ENCODE data around the gene EIF2B2. TPM values are rescaled to one million over a fixed set of nuclear protein-coding genes. Genes with fewer than 3 reads are reported as not detected.
A peak's percentile ranks its signal among the peaks of the same experiment; 100 is the strongest.

EIF2B2 gene
- total and polyA plus RNA-seq, 2 of the 13 experiments (the other 11 are each of a cell fraction or from before 2014, with no cell fraction given), result 54.4 to 78.6 TPM

GRCh38 chr14:75050852-75051555 lies 48.3 kb downstream of the EIF2B2 start, which contains the start of gene MLH3 (continued):
- TF ChIP-seq PREB (CRISPR knock-in tag; IDR thresholded peaks at IDR 0.05), result 0 out of 2 replicates have a peak, but pooled peaks have one; percentile 63
- TF ChIP-seq NFYB (CRISPR knock-in tag; IDR thresholded peaks at IDR 0.05), result no peak
- TF ChIP-seq ZKSCAN1 (IDR thresholded peaks at IDR 0.05; ENCODE audit: low read length), result no peak
- no peak for TF ChIP-seq ZNF788 (CRISPR knock-in tag; IDR thresholded peaks at IDR 0.05; ENCODE audit: borderline replicate concordance)
- peak; percentile 58; the same call in 1 of the 2 replicates for TF ChIP-seq ZNF225 (CRISPR knock-in tag; IDR thresholded peaks at IDR 0.05)
- no peak for TF ChIP-seq ZNF17 (CRISPR knock-in tag; IDR thresholded peaks at IDR 0.05)
- peak; percentile 43 for TF ChIP-seq ZNF781 (CRISPR knock-in tag; IDR thresholded peaks at IDR 0.05; ENCODE audit: borderline replicate concordance, not compliant biosample characterization)
- TF ChIP-seq ZNF138 (CRISPR knock-in tag; IDR thresholded peaks at IDR 0.05; ENCODE audit: low read depth), result no peak
- no peak for TF ChIP-seq HNRNPH1 (optimal IDR thresholded peaks at IDR 0.05; ENCODE audit: low read depth, low read length)
- TF ChIP-seq, protein P1, sequence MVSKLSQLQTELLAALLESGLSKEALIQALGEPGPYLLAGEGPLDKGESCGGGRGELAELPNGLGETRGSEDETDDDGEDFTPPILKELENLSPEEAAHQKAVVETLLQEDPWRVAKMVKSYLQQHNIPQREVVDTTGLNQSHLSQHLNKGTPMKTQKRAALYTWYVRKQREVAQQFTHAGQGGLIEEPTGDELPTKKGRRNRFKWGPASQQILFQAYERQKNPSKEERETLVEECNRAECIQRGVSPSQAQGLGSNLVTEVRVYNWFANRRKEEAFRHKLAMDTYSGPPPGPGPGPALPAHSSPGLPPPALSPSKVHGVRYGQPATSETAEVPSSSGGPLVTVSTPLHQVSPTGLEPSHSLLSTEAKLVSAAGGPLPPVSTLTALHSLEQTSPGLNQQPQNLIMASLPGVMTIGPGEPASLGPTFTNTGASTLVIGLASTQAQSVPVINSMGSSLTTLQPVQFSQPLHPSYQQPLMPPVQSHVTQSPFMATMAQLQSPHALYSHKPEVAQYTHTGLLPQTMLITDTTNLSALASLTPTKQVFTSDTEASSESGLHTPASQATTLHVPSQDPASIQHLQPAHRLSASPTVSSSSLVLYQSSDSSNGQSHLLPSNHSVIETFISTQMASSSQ (IDR thresholded peaks at IDR 0.05; ENCODE audit: low read depth), result no peak
- TF ChIP-seq, protein P1 (CRISPR knock-in tag; IDR thresholded peaks at IDR 0.05; ENCODE audit: borderline replicate concordance), result no peak
- TF ChIP-seq ZC3H13 (CRISPR knock-in tag; IDR thresholded peaks at IDR 0.05), result peak; percentile 66; the same call in 1 of the 2 replicates
- no peak for TF ChIP-seq SP4 (CRISPR knock-in tag; IDR thresholded peaks at IDR 0.05)
- TF ChIP-seq KDM5A (IDR thresholded peaks at IDR 0.05; ENCODE audit: borderline replicate concordance, low read length), result peak; percentile 71; the same call in 1 of the 2 replicates
- TF ChIP-seq KLF15 (CRISPR knock-in tag; IDR thresholded peaks at IDR 0.05; ENCODE audit: borderline replicate concordance), result no peak
- no peak for TF ChIP-seq ZNF24 (IDR thresholded peaks at IDR 0.05)
- TF ChIP-seq NPAS2 (CRISPR knock-in tag; IDR thresholded peaks at IDR 0.05; ENCODE audit: borderline replicate concordance), result no peak
- peak; percentile 27; the same call in 1 of the 2 replicates for TF ChIP-seq KAT7 (CRISPR knock-in tag; IDR thresholded peaks at IDR 0.05; ENCODE audit: borderline replicate concordance)
- TF ChIP-seq SRSF4 (IDR thresholded peaks at IDR 0.05; ENCODE audit: low read depth, low read length, poor library complexity, severe bottlenecking), result no peak
- peak; percentile 75; the same call in 1 of the 2 replicates for TF ChIP-seq ZNF792 (CRISPR knock-in tag; IDR thresholded peaks at IDR 0.05)
- peak; percentile 79; the same call in 1 of the 2 replicates for TF ChIP-seq XBP1 (CRISPR knock-in tag; IDR thresholded peaks at IDR 0.05)
- TF ChIP-seq SP140L (CRISPR knock-in tag; IDR thresholded peaks at IDR 0.05; ENCODE audit: borderline replicate concordance), result 0 out of 2 replicates have a peak, but pooled peaks have one; percentile 71
- no peak for TF ChIP-seq NFIB (CRISPR knock-in tag; IDR thresholded peaks at IDR 0.05; ENCODE audit: borderline replicate concordance)
- no peak for TF ChIP-seq NCOA1 (CRISPR knock-in tag; IDR thresholded peaks at IDR 0.05)
- no peak for TF ChIP-seq ZNF292 (CRISPR knock-in tag; IDR thresholded peaks at IDR 0.05; ENCODE audit: borderline replicate concordance, low read depth)
- 0 out of 2 replicates have a peak, but pooled peaks have one; percentile 54 for TF ChIP-seq ZNF510 (CRISPR knock-in tag; IDR thresholded peaks at IDR 0.05; ENCODE audit: low read depth)

Data from HepG2 (cell line).